PC-9 (cell line): ENCODE data around the gene ASB1.

Source experiments
- EZH2 ChIP-seq: fragments of 200-600 bp; sonication (generic); IDR thresholded peaks from 2 replicates; pipeline ENCODE4 v1.8.0; 2017; ENCODE audit warnings: antibody characterized with exemption, low read depth
- TF ChIP-seq, protein P1 (sequence below): fragments of 200-600 bp; sonication (generic); conservative IDR thresholded peaks from 2 replicates; pipeline ENCODE4 v1.6.1; 2017; ENCODE audit warnings: mixed run types, antibody characterized with exemption, mild to moderate bottlenecking, moderate library complexity

DNA sequence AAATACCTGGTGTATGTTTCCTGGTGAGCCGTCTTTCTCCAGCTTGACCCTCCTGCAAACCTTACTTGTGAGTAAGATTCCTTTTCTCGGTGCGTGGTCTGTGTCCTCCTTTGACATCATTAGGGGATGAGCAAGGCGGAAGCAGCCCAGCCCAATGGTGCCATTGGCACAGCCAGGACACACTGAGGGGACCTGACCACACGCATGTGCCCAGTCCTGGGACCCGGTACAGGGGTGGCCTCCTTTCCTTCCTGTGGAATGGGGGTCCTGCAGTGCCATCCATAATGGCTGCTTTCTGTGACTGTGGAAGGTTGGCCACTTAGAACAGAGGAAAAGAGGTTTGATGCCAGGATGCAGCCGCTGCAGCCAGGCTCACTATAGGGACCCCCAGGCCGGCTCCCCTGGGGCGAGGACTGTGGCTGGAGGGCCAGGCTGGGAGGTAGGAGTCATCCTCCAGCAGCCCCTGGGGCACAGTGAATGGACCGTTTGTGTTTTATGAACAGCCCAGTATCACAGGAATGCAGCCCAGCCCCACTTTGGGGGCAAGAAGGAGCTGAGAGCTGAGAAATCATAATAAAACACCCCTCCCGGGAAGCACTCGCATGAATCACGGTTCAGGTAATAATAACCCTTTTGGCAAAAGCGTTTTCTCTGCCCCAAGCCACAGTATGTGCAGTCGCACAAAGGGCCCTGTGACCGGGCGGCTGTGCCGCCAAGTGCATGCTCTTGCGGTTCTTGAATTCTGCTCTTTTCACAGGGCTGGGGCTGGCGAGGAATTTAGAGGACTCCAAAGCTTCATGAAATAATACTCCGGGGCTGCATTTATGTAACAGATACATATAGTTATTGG, 73.2 kb downstream of the ASB1 start:
- TF ChIP-seq, protein P1, sequence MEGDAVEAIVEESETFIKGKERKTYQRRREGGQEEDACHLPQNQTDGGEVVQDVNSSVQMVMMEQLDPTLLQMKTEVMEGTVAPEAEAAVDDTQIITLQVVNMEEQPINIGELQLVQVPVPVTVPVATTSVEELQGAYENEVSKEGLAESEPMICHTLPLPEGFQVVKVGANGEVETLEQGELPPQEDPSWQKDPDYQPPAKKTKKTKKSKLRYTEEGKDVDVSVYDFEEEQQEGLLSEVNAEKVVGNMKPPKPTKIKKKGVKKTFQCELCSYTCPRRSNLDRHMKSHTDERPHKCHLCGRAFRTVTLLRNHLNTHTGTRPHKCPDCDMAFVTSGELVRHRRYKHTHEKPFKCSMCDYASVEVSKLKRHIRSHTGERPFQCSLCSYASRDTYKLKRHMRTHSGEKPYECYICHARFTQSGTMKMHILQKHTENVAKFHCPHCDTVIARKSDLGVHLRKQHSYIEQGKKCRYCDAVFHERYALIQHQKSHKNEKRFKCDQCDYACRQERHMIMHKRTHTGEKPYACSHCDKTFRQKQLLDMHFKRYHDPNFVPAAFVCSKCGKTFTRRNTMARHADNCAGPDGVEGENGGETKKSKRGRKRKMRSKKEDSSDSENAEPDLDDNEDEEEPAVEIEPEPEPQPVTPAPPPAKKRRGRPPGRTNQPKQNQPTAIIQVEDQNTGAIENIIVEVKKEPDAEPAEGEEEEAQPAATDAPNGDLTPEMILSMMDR: no peak
- no peak for TF ChIP-seq EZH2
